ENCODE measurements around the gene HSPA6.
"Not testable (repeated sequence)": the region's sequence is repeated elsewhere in the genome, so short reads cannot be mapped to it uniquely, and the experiment has no call there.

HSPA6 gene

DNA sequence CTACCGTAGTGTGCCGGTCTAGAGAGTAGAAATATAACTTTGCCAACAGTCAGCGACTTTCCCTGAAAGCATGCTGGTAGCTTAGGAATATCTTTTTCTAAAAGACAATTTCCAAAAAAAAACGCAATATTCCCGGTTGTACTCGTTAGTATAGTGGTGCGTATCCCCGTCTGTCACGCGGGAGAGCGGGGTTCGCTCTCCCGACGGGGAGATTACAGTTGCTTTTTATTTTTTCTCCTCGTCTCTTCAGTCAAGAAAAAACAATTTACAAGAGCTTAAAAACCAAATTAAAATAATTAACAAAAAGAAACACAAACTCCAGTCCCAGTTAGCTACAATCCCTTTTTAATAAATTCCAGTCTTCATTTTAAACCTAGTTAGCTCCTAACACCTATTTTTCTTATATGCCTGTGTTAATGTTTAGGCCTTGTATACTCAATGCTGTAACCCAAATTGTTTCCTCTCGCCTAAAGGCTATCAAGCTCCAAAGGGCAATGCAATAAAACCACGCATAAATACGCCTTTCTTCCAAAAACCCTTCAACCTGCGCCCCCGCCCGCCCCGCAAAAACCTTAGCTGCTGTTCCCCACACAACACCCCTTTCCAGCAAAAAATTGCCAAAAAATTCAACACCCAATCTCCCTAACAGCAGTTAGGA is 7.8 kb downstream of the HSPA6 start:
- ATAC-seq (ENCODE audit: insufficient read depth, low read depth) (no peak), DNase-seq (no peak)
- H2AFZ ChIP-seq (ENCODE audit: low read depth, low read length): no peak overlapping the region
- peak overlapping the region; percentile 74; the same call in 1 of the 2 replicates for H3K4me2 ChIP-seq (ENCODE audit: insufficient read depth, low read length)
- H3K27ac ChIP-seq (ENCODE audit: low read length): no peak overlapping the region
- TF ChIP-seq, protein P1, sequence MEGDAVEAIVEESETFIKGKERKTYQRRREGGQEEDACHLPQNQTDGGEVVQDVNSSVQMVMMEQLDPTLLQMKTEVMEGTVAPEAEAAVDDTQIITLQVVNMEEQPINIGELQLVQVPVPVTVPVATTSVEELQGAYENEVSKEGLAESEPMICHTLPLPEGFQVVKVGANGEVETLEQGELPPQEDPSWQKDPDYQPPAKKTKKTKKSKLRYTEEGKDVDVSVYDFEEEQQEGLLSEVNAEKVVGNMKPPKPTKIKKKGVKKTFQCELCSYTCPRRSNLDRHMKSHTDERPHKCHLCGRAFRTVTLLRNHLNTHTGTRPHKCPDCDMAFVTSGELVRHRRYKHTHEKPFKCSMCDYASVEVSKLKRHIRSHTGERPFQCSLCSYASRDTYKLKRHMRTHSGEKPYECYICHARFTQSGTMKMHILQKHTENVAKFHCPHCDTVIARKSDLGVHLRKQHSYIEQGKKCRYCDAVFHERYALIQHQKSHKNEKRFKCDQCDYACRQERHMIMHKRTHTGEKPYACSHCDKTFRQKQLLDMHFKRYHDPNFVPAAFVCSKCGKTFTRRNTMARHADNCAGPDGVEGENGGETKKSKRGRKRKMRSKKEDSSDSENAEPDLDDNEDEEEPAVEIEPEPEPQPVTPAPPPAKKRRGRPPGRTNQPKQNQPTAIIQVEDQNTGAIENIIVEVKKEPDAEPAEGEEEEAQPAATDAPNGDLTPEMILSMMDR (IDR thresholded peaks at IDR 0.05; ENCODE audit: borderline replicate concordance, extremely low read depth, low read length, poor library complexity, severe bottlenecking): no peak
- TF ChIP-seq EZH2 (IDR thresholded peaks at IDR 0.05; ENCODE audit: borderline replicate concordance, low read depth, low read length, severe bottlenecking): no peak
- peaks cover 7% of the 10 kb centered on the region; the same call in 1 of the 2 replicates for H3K4me1 ChIP-seq (ENCODE audit: insufficient read depth, low read length)
- H3K9ac ChIP-seq (ENCODE audit: low read depth, low read length): no peak overlapping the region
- H4K20me1 ChIP-seq (ENCODE audit: insufficient read depth, low read length): no peaks in the 10 kb centered on the region
- H3K9me3 ChIP-seq (ENCODE audit: insufficient read depth, low read length, severe bottlenecking): no peaks in the 10 kb centered on the region
- no peaks in the 10 kb centered on the region for H3K27me3 ChIP-seq (ENCODE audit: insufficient read depth, low read length, poor library complexity)
- no peaks in the 10 kb centered on the region for H3K36me3 ChIP-seq (ENCODE audit: insufficient read depth, low read length)
- H3K79me2 ChIP-seq (ENCODE audit: insufficient read depth, low read length): no peaks in the 10 kb centered on the region
- no peak overlapping the region for H3K4me3 ChIP-seq (ENCODE audit: low read depth in 1 of 2, low read length in 2 of 2)

- H3K36me3 ChIP-seq (ENCODE audit: insufficient read depth, low read length); H2AFZ ChIP-seq (ENCODE audit: low read depth, low read length); H3K4me2 ChIP-seq (ENCODE audit: insufficient read depth, low read length); H3K9me3 ChIP-seq (ENCODE audit: insufficient read depth, low read length, severe bottlenecking); H3K79me2 ChIP-seq (ENCODE audit: insufficient read depth, low read length); H3K27me3 ChIP-seq (ENCODE audit: insufficient read depth, low read length, poor library complexity); DNase-seq; H4K20me1 ChIP-seq (ENCODE audit: insufficient read depth, low read length); H3K4me3 ChIP-seq (ENCODE audit: low read depth in 1 of 2, low read length in 2 of 2); H3K9ac ChIP-seq (ENCODE audit: low read depth, low read length); H3K4me1 ChIP-seq (ENCODE audit: insufficient read depth, low read length); H3K27ac ChIP-seq (ENCODE audit: low read length); ATAC-seq (ENCODE audit: insufficient read depth, low read depth): not testable (repeated sequence)
Observed at GRCh38 chr1:161532644-161533567, 8.6 kb downstream of the HSPA6 start.

- not testable (repeated sequence) for H3K4me1 ChIP-seq (ENCODE audit: insufficient read depth, low read length); ATAC-seq (ENCODE audit: insufficient read depth, low read depth); H3K4me2 ChIP-seq (ENCODE audit: insufficient read depth, low read length); H4K20me1 ChIP-seq (ENCODE audit: insufficient read depth, low read length); H3K27me3 ChIP-seq (ENCODE audit: insufficient read depth, low read length, poor library complexity); H3K79me2 ChIP-seq (ENCODE audit: insufficient read depth, low read length); DNase-seq; H3K9ac ChIP-seq (ENCODE audit: low read depth, low read length); H3K36me3 ChIP-seq (ENCODE audit: insufficient read depth, low read length); H3K27ac ChIP-seq (ENCODE audit: low read length); H3K4me3 ChIP-seq (ENCODE audit: low read depth in 1 of 2, low read length in 2 of 2); H2AFZ ChIP-seq (ENCODE audit: low read depth, low read length); H3K9me3 ChIP-seq (ENCODE audit: insufficient read depth, low read length, severe bottlenecking)
Observed at GRCh38 chr1:161537068-161537669, 12.8 kb downstream of the HSPA6 start.

GRCh38 chr1:161538925-161539479 is 14.7 kb downstream of the HSPA6 start:
- not testable (repeated sequence) for H3K27ac ChIP-seq (ENCODE audit: low read length); H3K4me3 ChIP-seq (ENCODE audit: low read depth in 1 of 2, low read length in 2 of 2); H4K20me1 ChIP-seq (ENCODE audit: insufficient read depth, low read length); H3K79me2 ChIP-seq (ENCODE audit: insufficient read depth, low read length); H3K27me3 ChIP-seq (ENCODE audit: insufficient read depth, low read length, poor library complexity); H3K36me3 ChIP-seq (ENCODE audit: insufficient read depth, low read length); H3K4me1 ChIP-seq (ENCODE audit: insufficient read depth, low read length); H3K9ac ChIP-seq (ENCODE audit: low read depth, low read length); DNase-seq; H3K4me2 ChIP-seq (ENCODE audit: insufficient read depth, low read length); H3K9me3 ChIP-seq (ENCODE audit: insufficient read depth, low read length, severe bottlenecking); ATAC-seq (ENCODE audit: insufficient read depth, low read depth); H2AFZ ChIP-seq (ENCODE audit: low read depth, low read length)

DNA sequence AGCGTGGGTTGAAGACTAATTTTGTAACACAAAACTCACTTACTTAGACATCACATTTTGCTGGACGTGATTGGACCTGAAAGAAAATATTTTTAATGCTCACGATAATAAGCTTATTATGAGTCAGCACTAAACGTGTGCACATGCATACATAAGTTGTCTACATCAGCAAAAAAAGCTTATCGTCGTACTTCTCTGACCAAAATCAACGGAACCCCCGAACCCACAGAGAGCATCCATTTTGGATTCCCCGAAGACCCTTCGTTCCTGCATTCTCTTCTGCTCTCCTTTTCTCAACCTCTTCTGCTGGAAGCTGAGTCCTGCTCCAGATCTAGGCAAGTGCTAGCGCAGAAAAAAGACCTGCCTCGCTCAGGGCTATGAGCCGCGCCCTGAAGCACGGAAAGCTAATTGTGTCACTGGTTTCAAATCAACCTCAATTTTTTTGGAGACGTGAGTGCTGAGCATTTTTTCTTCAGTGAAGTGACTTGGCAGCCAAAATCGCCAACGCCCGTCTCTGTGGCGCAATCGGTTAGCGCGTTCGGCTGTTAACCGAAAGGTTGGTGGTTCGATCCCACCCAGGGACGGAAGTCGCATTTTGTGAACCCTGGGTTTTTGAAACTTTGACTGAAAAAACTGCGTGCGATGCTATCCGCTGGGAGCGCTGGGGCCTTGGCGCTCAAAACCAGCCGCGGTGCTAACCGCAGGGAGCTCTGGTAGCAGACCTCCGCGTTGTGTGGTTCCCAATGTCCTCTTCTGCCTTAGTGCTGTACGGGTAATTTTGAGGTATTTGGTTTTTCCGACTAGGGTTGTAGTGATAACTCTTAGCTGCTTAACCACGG is 15.6 kb downstream of the HSPA6 start:
- not testable (repeated sequence) for H3K4me1 ChIP-seq (ENCODE audit: insufficient read depth, low read length); H3K9ac ChIP-seq (ENCODE audit: low read depth, low read length); H3K79me2 ChIP-seq (ENCODE audit: insufficient read depth, low read length); H3K9me3 ChIP-seq (ENCODE audit: insufficient read depth, low read length, severe bottlenecking); H3K27ac ChIP-seq (ENCODE audit: low read length); ATAC-seq (ENCODE audit: insufficient read depth, low read depth); H3K4me3 ChIP-seq (ENCODE audit: low read depth in 1 of 2, low read length in 2 of 2); H4K20me1 ChIP-seq (ENCODE audit: insufficient read depth, low read length); H2AFZ ChIP-seq (ENCODE audit: low read depth, low read length); H3K4me2 ChIP-seq (ENCODE audit: insufficient read depth, low read length); H3K27me3 ChIP-seq (ENCODE audit: insufficient read depth, low read length, poor library complexity); H3K36me3 ChIP-seq (ENCODE audit: insufficient read depth, low read length)
- peak; percentile 5 for DNase-seq

GRCh38 chr1:161540570-161540960 is 16.2 kb downstream of the HSPA6 start:
- H3K4me3 ChIP-seq (ENCODE audit: low read depth in 1 of 2, low read length in 2 of 2); DNase-seq: not testable (repeated sequence)

More at GRCh38 chr1:161540570-161540960, 16.2 kb downstream of the HSPA6 start:
- not testable (repeated sequence) for H3K4me1 ChIP-seq (ENCODE audit: insufficient read depth, low read length); H3K79me2 ChIP-seq (ENCODE audit: insufficient read depth, low read length); H2AFZ ChIP-seq (ENCODE audit: low read depth, low read length); H3K4me2 ChIP-seq (ENCODE audit: insufficient read depth, low read length); ATAC-seq (ENCODE audit: insufficient read depth, low read depth); H3K27me3 ChIP-seq (ENCODE audit: insufficient read depth, low read length, poor library complexity); H3K9me3 ChIP-seq (ENCODE audit: insufficient read depth, low read length, severe bottlenecking); H3K36me3 ChIP-seq (ENCODE audit: insufficient read depth, low read length); H4K20me1 ChIP-seq (ENCODE audit: insufficient read depth, low read length); H3K9ac ChIP-seq (ENCODE audit: low read depth, low read length); H3K27ac ChIP-seq (ENCODE audit: low read length)

Measured in DND-41 (cell line).